Breast epithelium (tissue), 4 donors: ENCODE results near the gene ESPN. TPM values are rescaled to one million over a fixed set of nuclear protein-coding genes. Genes with fewer than 3 reads are reported as not detected.

Source experiments
- DNase-seq, 2 donors: peaks; one replicate each; pipeline ENCODE4 v3.0.0-alpha.2; 2019; ENCODE audit warnings: low spot score in 2 of 2
- H3K27ac ChIP-seq, 2 donors: fragments of 200-600 bp; sonication (generic) in 1 of 2; one replicate each; pipeline ENCODE4 v1.5.1; 2016 to 2019; ENCODE audit warnings: mild to moderate bottlenecking in 1 of 2
- H3K27me3 ChIP-seq, 2 donors: fragments of 200-600 bp; sonication (generic) in 1 of 2; one replicate each; pipeline versions ENCODE4 v1.5.1 to v1.6.0; 2017 to 2019; ENCODE audit warnings: control low read depth in 1 of 2, mild to moderate bottlenecking in 1 of 2
- H3K36me3 ChIP-seq: fragments of 200-600 bp; one replicate; pipeline ENCODE4 v1.5.1; 2019
- H3K4me1 ChIP-seq, 2 donors: fragments of 200-600 bp; sonication (generic); one replicate each; pipeline ENCODE4 v1.5.1; 2016 to 2019; ENCODE audit warnings: control low read depth in 1 of 2
- H3K4me3 ChIP-seq, 3 donors: fragments of 200-600 bp; sonication (generic); 1 replicate in 2 of 3; 2 replicates in 1 of 3; pipeline ENCODE4 v1.5.1; 2016 to 2019; ENCODE audit warnings: mild to moderate bottlenecking in 3 of 3, moderate library complexity in 2 of 3
- H3K9me3 ChIP-seq, 2 donors: fragments of 200-600 bp; sonication (generic) in 1 of 2; one replicate each; pipeline ENCODE4 v1.5.1; 2016 to 2019; ENCODE audit warnings: control low read depth in 1 of 2
- POLR2A ChIP-seq: fragments of 450-650 bp; IDR thresholded peaks from one replicate; pipeline ENCODE4 v1.6.1; 2016; ENCODE audit warnings: antibody characterized with exemption, mild to moderate bottlenecking, moderate library complexity
- POLR2AphosphoS5 ChIP-seq, 3 donors: sonication (generic); formaldehyde crosslinking; IDR thresholded peaks; one replicate each; pipeline ENCODE4 v1.6.1; 2017; ENCODE audit warnings: antibody characterized with exemption in 3 of 3
- intact Hi-C: fragments of 100-400 bp; cut with DNase I; formaldehyde crosslinking; loops from one replicate; pipeline ENCODE4 v1.15.1; 2023; ENCODE audit warnings: low total_unique reads
- total RNA-seq, 3 donors: library from RNA; depleted of rRNA; stranded (reverse); fragments of >200 nt; gene quantifications; one replicate each; pipeline ENCODE4 v1.1.0, GENCODE V29; 2016
- TF ChIP-seq, protein P1 (sequence below), 3 donors: fragments of 450-650 bp; IDR thresholded peaks; one replicate each; pipeline ENCODE4 v1.5.1; 2016 to 2017; ENCODE audit warnings: antibody characterized with exemption in 3 of 3, mild to moderate bottlenecking in 3 of 3, moderate library complexity in 3 of 3

The ESPN gene
- total RNA-seq, 3 donors from 2014 or later, result 10.8 to 11.1 TPM; not detected in 1

DNA sequence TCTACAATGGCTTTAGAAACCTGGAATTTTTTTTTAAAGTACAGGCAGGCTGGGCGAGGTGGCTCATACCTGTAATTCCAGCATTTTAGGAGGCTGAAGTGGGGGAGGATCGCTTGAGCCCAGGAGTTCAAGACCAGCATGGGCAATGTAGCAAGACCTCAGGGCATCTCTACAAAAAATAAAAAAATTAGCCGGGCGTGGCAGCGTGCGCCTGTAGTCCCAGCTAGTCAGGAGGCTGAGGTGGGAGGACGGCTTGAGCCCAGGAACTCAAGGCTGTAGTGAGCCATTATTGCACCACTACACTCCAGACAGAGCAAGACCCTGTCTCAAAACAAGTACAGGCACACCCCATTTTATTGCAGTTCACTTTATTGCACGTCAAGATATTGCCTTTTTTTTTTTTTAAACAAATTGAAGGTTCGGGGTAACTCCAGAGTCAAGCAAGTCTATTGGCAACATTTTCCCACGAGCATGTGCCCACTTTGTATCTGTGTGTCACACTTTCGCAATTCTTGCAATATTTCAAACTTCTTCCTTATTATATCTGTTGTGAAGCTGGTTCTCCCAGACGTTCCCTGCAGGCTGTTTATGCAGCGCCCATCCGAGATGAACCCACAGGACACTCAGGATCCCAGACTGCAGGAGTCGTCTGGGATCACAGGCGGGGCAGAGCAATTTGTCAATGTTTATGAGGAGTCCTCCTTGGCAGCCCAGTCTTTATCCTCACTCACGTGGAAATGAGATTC lies 9.5 kb upstream of the ESPN start:
- intact Hi-C loops, result no loop called here
- peaks cover 12 to 55% of the 10 kb centered on the region in 2 donors for H3K27me3 ChIP-seq
- TF ChIP-seq POLR2AphosphoS5 (IDR thresholded peaks at IDR 0.05), result no peak
- TF ChIP-seq, protein P1, sequence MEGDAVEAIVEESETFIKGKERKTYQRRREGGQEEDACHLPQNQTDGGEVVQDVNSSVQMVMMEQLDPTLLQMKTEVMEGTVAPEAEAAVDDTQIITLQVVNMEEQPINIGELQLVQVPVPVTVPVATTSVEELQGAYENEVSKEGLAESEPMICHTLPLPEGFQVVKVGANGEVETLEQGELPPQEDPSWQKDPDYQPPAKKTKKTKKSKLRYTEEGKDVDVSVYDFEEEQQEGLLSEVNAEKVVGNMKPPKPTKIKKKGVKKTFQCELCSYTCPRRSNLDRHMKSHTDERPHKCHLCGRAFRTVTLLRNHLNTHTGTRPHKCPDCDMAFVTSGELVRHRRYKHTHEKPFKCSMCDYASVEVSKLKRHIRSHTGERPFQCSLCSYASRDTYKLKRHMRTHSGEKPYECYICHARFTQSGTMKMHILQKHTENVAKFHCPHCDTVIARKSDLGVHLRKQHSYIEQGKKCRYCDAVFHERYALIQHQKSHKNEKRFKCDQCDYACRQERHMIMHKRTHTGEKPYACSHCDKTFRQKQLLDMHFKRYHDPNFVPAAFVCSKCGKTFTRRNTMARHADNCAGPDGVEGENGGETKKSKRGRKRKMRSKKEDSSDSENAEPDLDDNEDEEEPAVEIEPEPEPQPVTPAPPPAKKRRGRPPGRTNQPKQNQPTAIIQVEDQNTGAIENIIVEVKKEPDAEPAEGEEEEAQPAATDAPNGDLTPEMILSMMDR (IDR thresholded peaks at IDR 0.05), result no peak
- TF ChIP-seq POLR2A, result no peak

DNA sequence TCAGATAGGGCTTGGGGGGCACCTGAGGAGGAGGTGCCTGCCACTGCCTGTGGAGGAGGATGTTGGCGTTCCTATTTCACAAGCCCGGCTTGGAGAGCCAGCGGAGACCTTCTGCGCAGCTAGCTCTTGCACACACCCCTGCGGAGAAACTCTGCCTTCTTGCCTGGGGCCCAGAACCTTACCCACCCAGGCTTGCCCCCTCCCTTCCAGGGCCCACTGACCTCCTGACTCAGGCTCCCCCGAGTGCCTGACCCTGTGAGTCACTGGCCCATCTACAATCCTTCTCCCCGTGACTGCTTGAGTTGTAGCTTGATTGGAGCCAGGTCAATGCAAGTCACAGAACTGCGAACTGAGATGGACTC lies 8.3 kb upstream of the ESPN start:
- no peak overlapping the region for H3K27ac ChIP-seq
- H3K36me3 ChIP-seq, result no peaks in the 10 kb centered on the region
- peaks cover 15 to 67% of the 10 kb centered on the region in 2 donors for H3K27me3 ChIP-seq
- no peak for DNase-seq
- H3K9me3 ChIP-seq, result no peaks in the 10 kb centered on the region
- peaks cover 0 to 10% of the 10 kb centered on the region in 2 donors for H3K4me1 ChIP-seq
- TF ChIP-seq POLR2A, result no peak
- TF ChIP-seq POLR2AphosphoS5 (IDR thresholded peaks at IDR 0.05), result no peak
- TF ChIP-seq, protein P1 (IDR thresholded peaks at IDR 0.05), result no peak
- intact Hi-C loops, result no loop called here
- H3K4me3 ChIP-seq, result no peak overlapping the region

More for the DNA sequence above, 9.5 kb upstream of the ESPN start:
- peak overlapping the region in 1 of 3 donors; percentile 41 for H3K4me3 ChIP-seq
- no peaks in the 10 kb centered on the region for H3K9me3 ChIP-seq
- H3K27ac ChIP-seq, result no peak overlapping the region
- peaks cover 0 to 10% of the 10 kb centered on the region in 2 donors for H3K4me1 ChIP-seq
- H3K36me3 ChIP-seq, result no peaks in the 10 kb centered on the region
- no peak for DNase-seq

DNA sequence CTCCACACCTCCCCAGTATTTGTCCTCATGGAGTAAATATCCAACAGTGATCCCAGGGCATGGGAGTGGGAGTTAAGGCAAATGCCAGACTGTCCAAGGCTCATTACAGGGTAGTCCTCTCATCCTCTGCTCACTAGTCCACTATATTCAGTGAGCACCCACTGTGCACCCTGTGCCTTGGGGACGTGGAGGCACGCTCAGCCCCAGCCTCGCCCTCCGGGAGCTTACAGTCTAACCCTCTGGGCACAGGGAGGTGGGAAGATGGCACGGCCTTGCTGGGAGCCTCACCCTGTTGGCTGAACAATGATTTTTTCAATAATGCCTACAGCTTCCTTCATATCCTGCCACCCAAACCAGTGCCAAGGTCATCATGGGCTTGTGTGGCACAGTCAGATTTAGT lies 7.7 kb upstream of the ESPN start:
- Histone ChIP-seq H3K27ac (no peak overlapping the region), H3K4me3 (no peak overlapping the region), H3K9me3 (no peaks in the 10 kb centered on the region), H3K27me3 (peaks cover 15 to 72% of the 10 kb centered on the region in 2 donors), H3K36me3 (no peaks in the 10 kb centered on the region), H3K4me1 (peaks cover 0 to 10% of the 10 kb centered on the region in 2 donors)
- no peak for TF ChIP-seq POLR2A
- TF ChIP-seq POLR2AphosphoS5 (IDR thresholded peaks at IDR 0.05), result no peak
- TF ChIP-seq, protein P1 (IDR thresholded peaks at IDR 0.05), result no peak
- intact Hi-C loops, result no loop called here
- DNase-seq, result no peak

DNA sequence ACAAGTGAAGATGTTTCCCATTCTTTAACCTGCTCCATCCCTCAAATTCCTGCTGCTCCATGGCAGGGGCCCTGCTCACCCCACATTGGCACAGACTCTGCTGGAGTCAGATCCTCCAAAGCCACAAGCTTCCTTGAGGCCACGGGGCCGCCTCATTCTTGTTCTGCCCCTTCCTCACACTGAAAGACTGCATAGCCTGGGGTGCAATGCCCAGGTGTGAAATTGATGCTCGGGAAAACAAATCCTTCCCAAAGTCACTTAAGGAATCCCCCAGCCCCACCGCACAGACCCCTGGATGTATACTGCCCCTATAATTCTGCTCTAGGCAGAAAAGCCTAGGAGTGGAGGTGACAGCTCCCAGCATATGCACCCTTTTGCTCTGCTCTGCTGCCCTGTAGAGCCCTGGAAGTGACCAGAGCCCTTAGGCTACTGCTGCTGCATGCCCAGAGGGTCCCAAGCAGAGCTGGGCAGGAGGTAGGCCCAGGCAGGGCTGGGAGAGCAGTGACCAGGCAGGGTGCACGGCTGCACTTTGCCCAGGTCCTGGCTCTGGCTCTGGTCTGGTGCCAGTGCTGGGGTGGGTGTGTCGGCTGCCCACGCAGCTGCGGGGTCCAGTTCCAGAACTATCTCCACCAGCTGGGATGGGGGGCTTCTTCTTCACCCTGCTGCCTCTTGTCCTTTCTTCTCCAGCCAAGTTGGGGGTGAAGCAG lies 6.5 kb upstream of the ESPN start:
- DNase-seq, result no peak
- peaks cover 0 to 10% of the 10 kb centered on the region in 2 donors for H3K4me1 ChIP-seq
- H3K9me3 ChIP-seq, result no peaks in the 10 kb centered on the region
- intact Hi-C loops, result no loop called here
- H3K27ac ChIP-seq, result no peak overlapping the region
- H3K36me3 ChIP-seq, result no peaks in the 10 kb centered on the region
- H3K27me3 ChIP-seq, result peaks cover 15 to 72% of the 10 kb centered on the region in 2 donors
- H3K4me3 ChIP-seq, result no peak overlapping the region
- TF ChIP-seq POLR2A (no peak), POLR2AphosphoS5 (IDR thresholded peaks at IDR 0.05) (no peak)
- TF ChIP-seq, protein P1 (IDR thresholded peaks at IDR 0.05), result no peak
